GM18499 (cell line): ENCODE results near the gene EI24.
"Not testable (repeated sequence)": the region's sequence is repeated elsewhere in the genome, so short reads cannot be mapped to it uniquely, and the experiment has no call there.

Source experiments
- ATAC-seq: cut with Tn5 transposase; IDR thresholded peaks from one replicate; pipeline ENCODE4 v1.9.1; 2021; ENCODE audit warnings: moderate number of reproducible peaks; ENCODE audit not compliant: insufficient read depth, unreplicated experiment

EI24 gene

DNA sequence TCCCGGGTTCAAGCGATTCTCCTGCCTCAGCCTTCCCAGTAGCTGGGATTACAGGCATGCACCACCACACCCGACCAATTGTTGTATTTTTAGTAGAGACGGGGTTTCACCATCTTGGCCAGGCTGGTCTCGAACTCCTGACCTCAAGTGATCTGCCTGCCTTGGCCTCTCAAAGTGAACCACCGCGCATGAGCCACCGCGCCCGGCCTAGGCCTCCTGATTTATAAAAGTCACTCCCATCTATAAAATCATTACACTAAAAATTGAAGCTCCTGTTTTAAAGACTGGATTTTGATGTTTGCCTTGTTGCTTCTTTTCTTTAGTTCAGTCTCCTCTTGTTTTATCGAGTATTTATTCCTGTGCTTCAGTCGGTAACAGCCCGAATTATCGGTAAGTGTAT, 7.9 kb downstream of the EI24 start:
- not testable (repeated sequence) for ATAC-seq

DNA sequence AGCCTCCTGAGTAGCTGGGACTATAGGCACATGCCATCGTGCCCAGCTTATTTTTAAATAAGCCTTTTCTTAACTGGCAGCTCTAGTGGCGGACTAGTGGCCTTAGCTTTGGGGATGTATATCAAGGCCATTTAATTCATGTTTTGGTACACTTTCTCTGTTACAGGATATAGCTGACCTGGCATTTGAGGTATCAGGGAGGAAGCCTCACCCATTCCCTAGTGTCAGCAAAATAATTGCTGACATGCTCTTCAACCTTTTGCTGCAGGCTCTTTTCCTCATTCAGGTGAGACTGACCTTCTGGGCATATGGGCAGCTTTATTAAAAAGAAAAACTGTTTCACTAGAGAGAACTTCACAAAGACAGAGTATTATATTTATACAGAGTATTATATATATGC, 9.5 kb downstream of the EI24 start:
- no peak for ATAC-seq

DNA sequence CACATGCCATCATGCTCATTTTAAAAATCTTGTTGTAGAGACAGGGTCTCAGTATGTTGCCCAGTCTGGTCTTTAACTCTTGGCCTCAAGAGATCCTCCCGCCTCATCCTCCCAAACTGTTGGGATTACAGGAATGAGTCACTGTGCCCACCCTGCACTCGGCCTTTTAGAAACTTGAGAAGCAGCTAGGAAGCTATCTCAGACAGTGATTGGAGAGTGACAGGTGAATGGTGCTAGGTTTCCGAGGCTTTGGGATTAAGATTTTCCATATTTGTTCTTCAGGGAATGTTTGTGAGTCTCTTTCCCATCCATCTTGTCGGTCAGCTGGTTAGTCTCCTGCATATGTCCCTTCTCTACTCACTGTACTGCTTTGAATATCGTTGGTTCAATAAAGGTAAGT, 10.5 kb downstream of the EI24 start:
- ATAC-seq = no peak

DNA sequence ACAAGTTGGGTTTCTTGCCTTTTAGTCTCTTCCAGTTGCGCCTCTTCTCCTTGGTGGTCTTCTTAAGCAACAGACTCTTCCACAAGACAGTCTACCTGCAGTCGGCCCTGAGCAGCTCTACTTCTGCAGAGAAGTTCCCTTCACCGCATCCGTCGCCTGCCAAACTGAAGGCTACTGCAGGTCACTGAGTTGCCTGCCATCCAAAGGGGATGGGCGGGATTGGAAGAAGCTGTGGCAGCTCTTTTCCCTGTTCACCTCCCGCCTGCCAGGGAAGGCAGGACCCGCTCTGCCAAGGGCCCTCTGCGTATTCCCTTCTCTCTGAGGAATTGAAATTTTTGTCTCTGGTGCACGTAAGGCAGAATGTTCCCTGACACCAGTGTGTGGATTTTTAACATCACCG, 14.2 kb downstream of the EI24 start:
- ATAC-seq = no peak

DNA sequence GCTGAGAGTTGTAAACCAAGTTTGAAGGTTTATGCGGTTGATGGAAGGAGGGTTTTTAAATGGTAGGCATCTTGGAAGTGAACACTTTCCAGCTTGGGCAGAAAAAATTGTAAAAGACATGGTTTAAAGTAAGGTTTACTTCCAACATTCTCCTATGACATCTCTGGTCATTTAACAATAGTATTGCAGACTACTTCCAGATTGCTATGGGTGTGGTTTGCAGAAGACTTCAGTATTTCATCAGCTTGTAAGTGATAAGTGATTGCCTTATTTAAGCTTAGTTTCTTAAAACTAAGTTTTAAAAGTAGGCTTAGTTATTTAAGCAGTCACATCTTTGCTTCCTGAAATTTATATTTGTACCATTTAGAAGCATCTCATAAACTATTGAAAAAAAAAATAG, 16.2 kb downstream of the EI24 start:
- no peak for ATAC-seq

DNA sequence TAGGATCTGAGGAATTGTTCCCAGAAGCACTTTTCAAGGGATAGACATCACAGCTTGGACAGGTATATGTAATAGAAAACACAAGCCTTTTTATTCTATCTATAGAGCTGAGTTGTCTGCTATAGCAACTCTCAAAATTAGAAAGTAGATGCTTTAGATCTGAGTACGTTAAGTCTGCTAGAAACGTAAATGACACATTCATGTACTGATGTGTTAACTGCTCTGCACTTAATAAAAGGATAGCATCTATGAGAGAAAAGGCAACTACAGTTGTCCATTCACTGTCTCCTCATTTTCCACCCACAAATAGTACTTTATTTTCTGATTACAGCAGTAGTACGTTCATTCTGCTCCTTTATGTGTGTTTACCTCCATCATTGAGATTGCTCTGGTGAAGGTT, 17.3 kb downstream of the EI24 start:
- no peak for ATAC-seq

DNA sequence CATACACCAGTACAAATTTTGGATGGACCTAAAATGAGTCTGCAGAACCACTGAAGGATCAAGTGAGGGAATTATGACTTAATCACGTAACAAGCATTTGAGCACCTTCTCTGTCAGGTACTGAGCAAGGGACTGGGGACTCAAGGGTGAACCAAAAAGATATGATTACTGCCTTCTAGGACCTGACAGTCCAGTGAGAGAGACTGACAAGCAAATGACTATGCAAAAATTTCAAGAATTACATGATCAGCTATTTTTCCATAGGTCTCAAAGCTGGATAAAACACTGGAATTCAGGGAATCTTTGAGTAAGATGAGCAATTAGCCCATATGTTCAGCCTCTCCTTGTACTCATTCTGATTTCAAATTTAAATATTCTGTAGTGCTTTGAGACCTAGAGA, 18.2 kb downstream of the EI24 start:
- no peak for ATAC-seq

DNA sequence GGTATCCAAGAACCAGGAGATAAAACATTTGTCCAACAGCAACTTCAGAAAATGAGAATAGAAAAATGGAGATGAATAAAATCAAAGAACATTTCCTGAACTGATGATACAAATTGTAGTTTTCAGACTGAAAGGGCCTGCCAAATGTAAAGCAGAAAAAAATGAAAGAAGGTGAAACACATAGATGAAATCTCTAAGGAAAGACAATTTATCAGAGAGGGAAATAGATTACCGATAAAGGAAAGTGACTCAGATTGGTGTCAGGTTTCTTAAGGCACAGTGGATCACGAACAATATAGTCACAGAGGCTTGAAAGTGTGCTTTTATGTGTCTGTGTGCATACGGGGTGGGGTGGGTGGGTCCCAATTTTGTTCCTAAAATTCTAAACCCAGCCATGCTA, 19.2 kb downstream of the EI24 start:
- ATAC-seq = no peak

DNA sequence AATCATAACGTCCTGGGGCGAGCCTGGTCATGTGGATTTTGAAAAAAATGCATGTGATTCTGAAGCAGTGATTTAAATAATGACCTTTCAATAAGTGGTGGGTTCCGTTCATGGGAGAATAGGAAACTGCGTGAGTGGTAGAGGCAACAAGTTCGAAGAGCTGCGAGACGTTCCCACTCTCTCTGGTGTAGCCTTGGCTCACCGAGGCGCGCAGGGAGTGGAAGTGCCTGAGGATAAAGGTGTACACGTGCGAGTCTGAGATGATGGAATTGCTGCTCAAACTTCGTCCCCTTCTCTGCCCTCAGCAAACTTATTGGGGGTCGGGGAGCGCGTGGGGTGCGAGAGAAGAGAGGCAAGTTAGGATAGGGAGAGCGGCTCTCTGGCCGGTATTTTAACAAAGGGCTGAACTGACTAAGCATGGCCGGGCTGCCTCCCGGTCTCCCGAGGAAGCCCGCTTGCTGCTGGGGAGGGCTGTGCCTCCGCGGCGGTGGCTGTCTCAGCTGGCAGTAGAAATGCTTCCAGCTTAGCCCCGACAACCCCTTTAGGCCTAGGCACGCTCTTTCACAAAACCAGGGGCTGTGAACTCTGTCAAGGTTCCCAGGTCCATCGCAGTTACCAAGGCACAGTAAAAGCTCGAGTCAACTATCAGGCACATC, 22.5 kb downstream of the EI24 start:
- peak; percentile 1 for ATAC-seq

DNA sequence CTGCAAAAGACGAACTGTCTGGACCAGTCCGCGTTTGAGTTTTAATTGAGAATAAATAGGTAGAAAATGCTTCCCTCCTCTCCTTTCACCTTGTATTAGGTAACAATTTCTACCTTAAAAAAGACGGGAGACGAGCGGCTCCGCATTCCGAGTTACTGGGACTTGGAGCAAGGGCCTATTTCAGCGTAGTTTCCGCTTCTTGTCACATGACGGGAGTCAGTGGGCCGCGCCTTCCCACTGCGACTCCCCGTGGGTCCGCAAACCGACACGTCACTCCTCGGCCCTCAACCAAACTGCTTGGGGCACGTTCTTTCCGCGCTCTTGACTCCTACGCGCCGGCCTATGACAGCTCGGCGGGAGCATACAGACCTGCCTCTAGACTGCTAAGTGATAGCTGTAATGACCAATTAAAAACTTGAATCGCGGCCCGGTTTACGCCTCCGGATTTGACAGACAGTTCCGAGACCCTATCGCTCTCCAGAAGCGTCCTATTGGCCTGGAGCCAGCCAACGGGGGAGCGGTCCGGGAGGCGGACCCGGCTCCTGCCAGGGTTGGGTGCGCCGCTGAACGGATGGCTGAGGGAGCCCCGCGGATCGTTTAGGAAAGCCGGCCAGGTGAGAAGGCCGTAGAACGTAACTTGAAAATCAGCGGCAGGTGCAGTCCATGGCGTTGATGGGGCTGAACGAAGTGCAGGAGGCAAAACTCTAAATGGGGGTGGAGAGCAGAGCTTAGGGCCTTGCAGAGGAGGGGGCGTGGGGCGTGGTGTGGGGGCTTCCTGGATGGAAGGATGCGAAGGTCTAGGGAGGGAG, 23.2 kb downstream of the EI24 start, which contains the start of gene STT3A:
TSS of gene STT3A (plus strand) at position 548 of the 809 bp plus-strand sequence. CDS start 3,064 bp downstream, outside the sequence.
- peak; percentile 98 for ATAC-seq

DNA sequence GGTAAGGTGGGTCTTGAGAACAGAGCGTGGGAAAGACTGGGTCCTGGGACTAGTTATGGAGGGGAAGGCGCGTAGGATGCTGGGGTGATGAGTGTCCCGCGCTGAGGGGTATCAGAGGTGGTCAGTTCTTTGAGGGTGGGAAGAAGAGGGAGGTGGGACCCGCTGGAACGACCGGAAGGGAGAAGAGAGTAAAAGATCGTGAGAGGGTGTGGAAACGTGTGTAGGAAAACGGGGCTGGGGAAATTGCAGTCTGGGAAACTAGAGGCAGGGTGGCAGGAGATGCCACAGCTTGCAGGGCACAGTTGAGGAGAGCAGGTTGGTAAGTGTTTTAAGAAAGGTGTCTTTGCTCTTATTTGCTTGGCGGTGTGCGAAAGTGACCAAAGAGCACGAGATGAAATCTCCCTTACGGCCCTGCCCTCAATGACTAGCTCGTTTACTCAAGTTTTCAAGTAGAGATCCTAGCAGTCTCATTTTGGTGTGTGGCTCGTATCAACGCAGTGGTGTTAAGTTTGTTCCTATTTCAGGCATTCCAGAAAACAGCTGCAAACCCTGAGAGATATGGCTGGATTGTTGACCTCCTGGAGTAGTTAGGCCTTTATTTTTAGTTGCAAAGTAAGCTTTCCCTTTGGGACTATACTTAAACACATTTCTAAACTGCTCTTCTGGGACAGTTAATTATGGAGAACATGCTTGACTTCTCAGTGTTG, 24.0 kb downstream of the EI24 start:
- ATAC-seq = no peak

DNA sequence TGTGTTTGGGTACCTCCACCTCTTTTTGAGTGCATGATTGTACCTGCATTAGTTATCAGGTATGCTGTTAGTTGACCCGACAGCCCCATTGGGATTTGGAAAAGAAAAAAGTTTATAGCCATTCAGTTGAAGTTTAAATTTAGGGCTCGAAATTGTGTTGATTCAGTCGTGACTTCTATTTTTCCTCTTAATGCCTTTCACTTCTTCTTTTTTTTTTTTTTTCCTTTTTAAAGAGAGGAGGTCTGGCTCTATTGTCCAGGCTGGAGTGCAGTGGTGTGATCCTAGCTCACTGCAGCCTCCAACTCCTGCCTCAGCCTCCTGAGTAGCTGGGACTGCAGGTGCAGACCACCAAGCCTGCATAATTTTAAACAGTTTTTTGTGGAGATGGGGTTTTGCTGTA, 25.7 kb downstream of the EI24 start:
- no peak for ATAC-seq

DNA sequence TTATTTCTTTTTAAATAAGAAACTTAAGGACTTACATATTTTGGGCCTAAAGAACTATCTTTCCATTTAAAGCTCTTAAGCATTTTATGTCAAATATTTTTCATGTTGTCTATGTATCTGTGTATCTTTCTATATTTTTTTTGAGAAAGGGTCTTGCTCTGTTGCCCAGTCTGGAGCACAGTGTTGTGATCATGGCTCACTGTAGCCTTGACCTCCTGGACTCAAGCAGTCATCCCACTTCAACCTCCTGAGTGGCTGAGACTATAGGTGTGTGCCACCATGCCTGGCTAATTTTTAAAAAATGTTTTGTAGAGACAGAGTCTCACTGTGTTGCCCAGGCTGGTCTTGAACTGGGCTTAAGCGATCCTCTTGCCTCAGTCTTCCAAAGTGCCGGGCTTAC, 31.4 kb downstream of the EI24 start:
- no peak for ATAC-seq

DNA sequence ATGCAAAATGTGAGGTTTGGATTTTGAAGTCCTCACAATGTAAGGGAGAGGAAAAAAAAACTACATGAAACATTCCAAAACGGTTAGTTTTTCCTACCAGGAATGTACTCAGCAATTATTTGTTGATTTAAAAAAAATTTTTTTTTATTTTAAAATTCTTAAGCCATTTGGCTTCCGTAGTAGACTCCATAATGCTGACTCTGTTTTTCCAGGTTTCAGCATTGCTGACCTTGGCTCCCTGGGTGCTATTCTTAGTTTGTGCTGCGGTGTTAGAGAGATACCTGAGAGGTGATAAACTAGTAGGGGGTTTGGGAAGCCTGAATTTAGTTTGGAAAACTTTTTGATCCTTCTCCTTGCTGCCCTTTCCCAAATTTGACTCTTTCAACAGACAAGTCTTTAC, 33.9 kb downstream of the EI24 start:
- no peak for ATAC-seq

DNA sequence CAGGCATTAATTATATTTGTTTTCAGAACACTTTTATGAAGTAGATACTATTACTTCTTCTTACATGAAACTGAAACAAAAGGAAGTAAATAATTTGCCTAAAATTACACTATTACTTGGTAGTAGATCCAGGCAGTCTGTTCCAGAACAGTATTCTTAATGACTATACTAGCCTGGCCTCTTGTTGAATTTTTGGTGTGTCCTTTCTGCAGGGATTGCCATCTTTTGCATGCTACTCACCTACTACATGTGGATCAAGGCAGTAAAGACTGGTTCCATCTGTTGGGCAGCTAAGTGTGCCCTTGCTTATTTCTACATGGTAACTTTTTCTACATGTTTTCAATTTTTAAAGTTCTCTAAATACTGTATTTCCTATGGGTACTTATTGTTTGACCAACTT, 36.1 kb downstream of the EI24 start:
- ATAC-seq = no peak

DNA sequence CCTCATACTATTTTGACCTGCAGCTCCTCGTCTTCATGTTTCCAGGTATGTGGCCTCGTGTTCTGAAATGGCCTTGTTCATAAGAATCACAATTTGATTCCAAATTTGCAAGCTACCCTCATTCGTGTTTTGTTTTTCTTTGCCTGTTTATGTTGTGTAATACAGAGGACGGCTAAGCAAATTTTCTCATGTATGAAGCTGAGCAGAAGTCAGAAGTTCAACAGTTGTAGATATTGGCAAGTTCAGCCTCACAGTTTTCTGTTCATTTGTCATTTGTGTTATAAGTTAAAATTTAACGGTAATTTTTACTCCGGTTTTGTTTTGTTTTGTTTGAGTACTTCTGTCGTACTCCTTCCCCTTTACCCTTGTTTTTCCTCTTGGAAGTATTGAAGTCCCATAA, 40.3 kb downstream of the EI24 start:
- ATAC-seq = no peak

DNA sequence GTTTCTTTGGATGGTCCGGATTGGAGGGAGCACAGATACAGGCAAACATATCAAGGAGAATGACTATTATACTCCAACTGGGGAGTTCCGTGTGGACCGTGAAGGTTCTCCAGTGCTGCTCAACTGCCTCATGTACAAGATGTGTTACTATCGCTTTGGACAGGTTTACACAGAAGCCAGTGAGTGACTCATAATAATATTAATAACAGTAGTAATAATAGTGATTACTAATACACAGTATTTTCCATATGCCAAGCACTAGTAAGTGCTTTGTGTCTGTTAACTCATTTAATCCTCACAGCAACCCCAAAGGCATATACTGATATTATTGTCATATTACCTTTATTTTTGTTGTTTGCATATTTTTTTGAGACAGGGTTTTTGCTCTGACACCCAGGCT, 49.1 kb downstream of the EI24 start:
- no peak for ATAC-seq

DNA sequence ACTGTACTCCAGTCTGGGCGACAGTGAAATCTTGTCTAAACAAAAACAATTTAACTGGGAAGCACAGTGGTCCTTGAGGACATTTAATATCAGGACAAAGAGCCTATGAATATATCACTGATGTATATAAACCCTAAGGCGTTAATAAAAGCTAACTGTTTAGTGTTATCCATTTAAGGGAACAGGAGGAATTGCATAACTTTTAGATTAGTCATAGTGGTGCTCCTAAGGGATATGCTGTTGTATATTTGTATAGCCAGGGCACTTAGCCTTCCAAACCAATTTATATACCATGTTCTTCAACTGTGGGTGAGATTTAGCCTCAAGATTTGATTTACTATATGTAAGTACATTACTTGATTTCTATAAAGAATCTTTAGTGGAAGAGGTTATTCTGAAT, 52.7 kb downstream of the EI24 start:
- no peak for ATAC-seq

DNA sequence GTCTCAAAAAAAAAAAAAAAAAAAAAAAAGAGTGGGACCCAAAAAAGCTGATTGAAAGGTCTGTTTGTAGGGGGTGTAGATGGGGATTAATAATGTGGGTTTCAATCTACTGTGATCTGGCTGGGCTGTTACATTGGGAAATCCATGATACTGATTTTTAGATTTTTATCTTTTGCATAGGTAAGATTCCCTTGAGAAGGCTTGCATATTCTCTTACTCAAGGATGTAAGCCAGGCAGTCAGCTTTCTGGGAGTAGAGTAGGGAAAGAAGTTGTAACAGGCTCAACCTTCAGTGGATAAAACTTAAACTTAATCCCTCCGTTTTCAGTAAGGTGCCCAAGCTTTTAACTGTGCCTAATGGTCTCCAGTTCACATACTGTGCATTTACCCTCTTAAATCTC, 53.8 kb downstream of the EI24 start:
- ATAC-seq = no peak

DNA sequence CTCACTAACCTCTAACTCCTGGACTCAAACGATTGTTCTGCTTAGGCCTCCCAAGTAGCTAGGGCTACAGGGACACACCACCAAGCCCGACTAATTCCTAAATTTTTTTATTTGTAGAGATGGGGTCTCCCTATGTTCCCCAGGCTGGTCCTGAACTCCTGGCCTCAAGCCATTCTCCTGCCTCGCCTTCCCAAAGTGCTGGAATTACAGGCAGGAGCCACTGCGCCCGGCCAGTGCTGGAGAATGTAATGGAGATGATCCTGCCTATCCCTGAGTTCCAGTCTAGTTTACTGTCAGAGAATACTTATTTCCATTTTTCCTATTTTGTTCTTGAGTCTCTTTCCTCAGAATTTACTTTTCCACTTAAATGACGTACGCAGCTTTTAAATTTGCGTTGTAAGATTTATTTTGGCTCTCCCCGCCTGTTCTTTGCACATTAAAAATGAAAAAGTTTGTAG, 55.5 kb downstream of the EI24 start, which contains the start of gene CHEK1:
TSS of gene CHEK1 (plus strand) at position 408 of the 458 bp plus-strand sequence. CDS start 1,606 bp downstream, outside the sequence.
- ATAC-seq = no peak

DNA sequence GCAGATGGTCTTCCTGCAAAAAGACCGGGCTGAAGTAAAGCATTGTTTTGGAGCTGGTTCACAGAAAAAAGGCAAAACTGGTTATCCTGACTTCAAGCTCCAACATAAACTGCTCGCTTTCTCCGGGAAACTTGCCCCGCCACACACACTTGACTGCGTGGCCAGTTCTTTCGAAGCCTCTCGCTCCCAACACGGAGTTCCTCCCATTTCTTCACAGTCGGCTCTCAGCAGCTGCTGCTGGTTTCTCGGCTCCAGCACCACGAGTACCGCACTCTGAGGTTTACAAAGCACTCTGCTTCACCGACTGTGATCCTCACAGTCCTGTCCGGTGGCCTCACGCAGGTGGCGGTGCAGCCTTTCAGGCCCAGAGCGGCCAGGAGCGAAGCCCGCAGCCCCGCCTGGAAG, 56.0 kb downstream of the EI24 start:
- ATAC-seq = no peak
